GM12874 (cell line): ENCODE results near the gene MYOM1.

Experiments used
- TF ChIP-seq, protein P1 (sequence below): IDR thresholded peaks from 2 replicates; pipeline ENCODE4 v1.5.1; 2011; ENCODE audit warnings: low read depth, mild to moderate bottlenecking, control low read depth, low read length, moderate library complexity; ENCODE audit not compliant: insufficient read depth

The MYOM1 gene

DNA sequence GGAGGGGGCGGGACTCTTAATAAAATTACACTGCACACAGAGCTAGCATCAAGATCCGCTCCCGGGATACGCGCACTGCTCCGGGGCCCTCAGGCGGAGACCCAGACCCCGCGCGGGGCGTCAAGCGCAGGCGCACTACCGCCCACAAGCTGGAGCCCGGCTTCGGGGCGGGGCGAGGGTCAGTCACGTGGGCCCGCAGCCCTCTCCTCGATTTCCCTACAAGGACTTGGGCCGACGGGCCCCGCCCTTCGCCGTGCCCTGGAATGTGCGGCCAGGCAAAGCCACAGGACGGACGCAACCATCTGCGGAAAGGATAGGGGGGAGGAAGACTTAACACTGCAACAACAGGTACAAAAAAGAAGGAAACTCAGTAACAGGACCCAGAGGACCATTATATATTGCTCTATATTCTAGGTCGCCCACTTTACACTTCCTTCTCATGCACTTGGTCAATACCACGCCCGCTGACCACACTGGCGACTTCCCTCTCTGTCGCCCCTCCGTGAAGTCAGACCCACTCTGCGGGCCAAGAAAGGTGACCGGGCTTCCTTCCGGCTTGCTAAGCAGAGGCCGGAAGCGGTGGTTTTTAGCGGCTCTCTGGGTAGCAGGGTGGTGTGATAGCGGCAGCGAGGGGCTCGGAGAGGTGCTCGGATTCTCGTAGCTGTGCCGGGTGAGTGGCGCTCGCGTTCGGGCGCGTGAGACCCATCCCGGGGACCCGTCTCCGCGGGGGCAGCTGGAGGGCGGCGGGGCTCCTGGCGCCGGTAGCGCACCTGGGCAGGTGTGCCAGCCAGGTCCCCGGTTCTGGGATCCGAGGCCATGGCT is 27.7 kb upstream of the MYOM1 start, which contains the start of gene MYL12A:
TSS of gene MYL12A (plus strand) at position 562 of the 822 bp plus-strand sequence. CDS start 5,447 bp downstream, outside the sequence.
- TF ChIP-seq, protein P1, sequence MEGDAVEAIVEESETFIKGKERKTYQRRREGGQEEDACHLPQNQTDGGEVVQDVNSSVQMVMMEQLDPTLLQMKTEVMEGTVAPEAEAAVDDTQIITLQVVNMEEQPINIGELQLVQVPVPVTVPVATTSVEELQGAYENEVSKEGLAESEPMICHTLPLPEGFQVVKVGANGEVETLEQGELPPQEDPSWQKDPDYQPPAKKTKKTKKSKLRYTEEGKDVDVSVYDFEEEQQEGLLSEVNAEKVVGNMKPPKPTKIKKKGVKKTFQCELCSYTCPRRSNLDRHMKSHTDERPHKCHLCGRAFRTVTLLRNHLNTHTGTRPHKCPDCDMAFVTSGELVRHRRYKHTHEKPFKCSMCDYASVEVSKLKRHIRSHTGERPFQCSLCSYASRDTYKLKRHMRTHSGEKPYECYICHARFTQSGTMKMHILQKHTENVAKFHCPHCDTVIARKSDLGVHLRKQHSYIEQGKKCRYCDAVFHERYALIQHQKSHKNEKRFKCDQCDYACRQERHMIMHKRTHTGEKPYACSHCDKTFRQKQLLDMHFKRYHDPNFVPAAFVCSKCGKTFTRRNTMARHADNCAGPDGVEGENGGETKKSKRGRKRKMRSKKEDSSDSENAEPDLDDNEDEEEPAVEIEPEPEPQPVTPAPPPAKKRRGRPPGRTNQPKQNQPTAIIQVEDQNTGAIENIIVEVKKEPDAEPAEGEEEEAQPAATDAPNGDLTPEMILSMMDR = no peak

DNA sequence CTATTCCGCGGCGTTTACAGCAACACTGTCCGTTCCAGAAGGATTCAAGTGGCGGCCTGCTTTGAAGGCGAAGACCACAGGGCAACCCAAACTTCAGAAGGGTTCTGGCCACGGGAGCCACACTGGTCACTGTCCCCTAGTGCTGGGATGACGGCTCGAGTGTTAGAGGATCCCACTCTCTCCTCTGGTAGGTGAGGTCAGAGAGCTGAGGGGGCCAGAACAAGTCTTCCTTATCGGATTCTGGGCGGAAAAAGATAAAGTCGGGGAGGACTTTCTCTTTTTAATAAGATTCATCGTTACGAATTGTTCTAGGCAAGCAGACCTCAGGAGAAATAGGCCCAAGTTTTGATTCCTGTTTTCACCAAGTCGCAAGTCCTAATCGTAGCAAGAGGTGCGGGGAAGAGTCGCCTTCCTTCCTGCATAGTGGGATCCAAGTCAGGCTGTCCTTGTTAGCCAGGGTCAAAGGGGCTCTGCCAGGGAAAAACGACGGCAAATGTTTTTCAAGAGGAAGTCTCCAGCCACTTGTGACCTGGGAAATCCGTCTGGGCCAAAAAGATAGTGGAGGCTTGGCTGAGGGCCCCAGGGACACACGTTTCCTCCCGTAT is 27.0 kb upstream of the MYOM1 start:
- TF ChIP-seq, protein P1 = no peak

- TF ChIP-seq, protein P1 = peak; percentile 95
Observed at GRCh38 chr18:3245853-3246634, 26.3 kb upstream of the MYOM1 start.

- TF ChIP-seq, protein P1 = no peak
Observed at GRCh38 chr18:3245185-3245564, 25.4 kb upstream of the MYOM1 start.

- TF ChIP-seq, protein P1 = no peak
Observed at GRCh38 chr18:3238742-3239141, 19.0 kb upstream of the MYOM1 start.

DNA sequence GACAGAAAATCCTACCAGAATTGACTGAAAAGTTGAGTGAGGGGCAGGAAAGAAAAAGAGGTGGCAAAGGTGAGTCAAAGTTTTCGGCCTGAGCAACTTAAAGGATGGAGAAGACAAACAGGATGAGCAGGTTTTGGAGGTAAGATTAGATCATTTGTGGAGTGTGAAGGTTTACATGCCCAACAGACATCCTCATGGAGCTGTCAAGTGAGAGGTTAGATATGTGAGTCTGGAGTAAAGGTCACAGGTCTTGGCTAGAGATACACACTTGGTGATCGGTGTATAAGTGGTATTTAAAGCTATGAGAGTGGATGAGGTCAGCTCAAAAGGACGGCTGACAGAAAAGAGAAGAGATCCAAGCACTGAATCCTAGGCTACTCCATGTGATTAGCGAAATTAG is 16.7 kb upstream of the MYOM1 start:
- TF ChIP-seq, protein P1 = no peak

DNA sequence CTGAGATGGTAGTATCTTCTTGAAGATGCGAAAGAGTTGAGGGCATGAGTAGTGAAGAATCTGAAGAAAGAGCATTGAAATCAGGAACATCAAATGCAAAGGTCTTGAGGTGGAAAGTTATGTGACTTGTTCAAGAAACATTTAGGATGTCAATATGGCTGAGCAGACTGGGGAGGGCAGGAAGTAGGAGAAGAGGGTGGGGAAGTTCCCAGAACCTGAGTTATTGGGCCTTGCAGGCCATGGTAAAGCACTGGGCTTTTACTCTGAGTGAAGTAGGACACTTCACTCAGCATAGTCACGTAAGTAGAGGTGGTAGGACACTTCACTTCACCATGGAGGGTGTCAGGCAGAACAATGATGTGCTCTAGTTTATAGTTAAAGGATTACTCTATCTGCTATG is 16.1 kb upstream of the MYOM1 start:
- TF ChIP-seq, protein P1 = no peak
